IMR-90 (cell line): Measurements from ENCODE around the gene NEK6. TPM values are rescaled to one million over a fixed set of nuclear protein-coding genes. Genes with fewer than 3 reads are reported as not detected.

Source experiments
- ATAC-seq: fragments of 200-7000 bp; cut with Tn5 transposase; 2 replicates; pipeline ENCODE4 v1.9.1; 2020; ENCODE audit warnings: low read depth, mild to moderate bottlenecking, moderate library complexity
- BruUV-seq: library from RNA; stranded (reverse); fragments of 400-500 nt; replicated peaks from 2 replicates; lab custom pipeline; 2021; lab: Mats Ljungman, UMichigan
- CTCF ChIA-PET: fragments of 300-600 bp; formaldehyde crosslinking; extraction: SDS; loops from one replicate; lab custom pipeline; 2021; ENCODE audit warnings: antibody characterized with exemption; lab: Yijun Ruan, JAX
- POLR2A ChIA-PET: fragments of 300-600 bp; sonication (Branson Sonifier 250); formaldehyde crosslinking; loops from one replicate; lab custom pipeline; 2022; ENCODE audit warnings: antibody characterized with exemption; ENCODE audit not compliant: unreplicated experiment; lab: Charles Lee
- DNase-seq: peaks from one replicate; pipeline ENCODE4 v3.0.0; 2013
- H2AFZ ChIP-seq: replicated peaks from 2 replicates; pipeline ENCODE3; 2013; ENCODE audit warnings: low read length, mild to moderate bottlenecking; ENCODE audit not compliant: poor library complexity
- H2AK5ac ChIP-seq: 2 replicates; pipeline ENCODE4 v1.6.1; 2013; ENCODE audit warnings: low read depth, low read length, inconsistent platforms
- H2AK9ac ChIP-seq: replicated peaks from 2 replicates; pipeline ENCODE3; 2013; ENCODE audit warnings: mild to moderate bottlenecking, low read depth, low read length, moderate library complexity; ENCODE audit not compliant: poor library complexity
- H2BK120ac ChIP-seq: 2 replicates; pipeline ENCODE4 v1.6.1; 2013; ENCODE audit warnings: low read depth, low read length, inconsistent platforms
- H2BK15ac ChIP-seq: 3 replicates; pipeline ENCODE4 v1.6.1; 2013; ENCODE audit warnings: low read depth, low read length, inconsistent platforms
- H2BK20ac ChIP-seq: 2 replicates; pipeline ENCODE4 v1.6.1; 2013; ENCODE audit warnings: low read depth, mild to moderate bottlenecking, inconsistent platforms, low read length, moderate library complexity
- H2BK5ac ChIP-seq: 2 replicates; pipeline ENCODE4 v1.6.1; 2013; ENCODE audit warnings: mild to moderate bottlenecking, low read depth, low read length, inconsistent platforms; ENCODE audit not compliant: poor library complexity, severe bottlenecking
- H3K14ac ChIP-seq: replicated peaks from 2 replicates; pipeline ENCODE4 v1.6.1; 2013; ENCODE audit warnings: low read depth, low read length, inconsistent platforms
- H3K18ac ChIP-seq: 2 replicates; pipeline ENCODE4 v1.6.1; 2013; ENCODE audit warnings: low read depth, low read length, control low read depth
- H3K23ac ChIP-seq: 2 replicates; pipeline ENCODE4 v1.6.1; 2013; ENCODE audit warnings: low read depth, low read length, inconsistent platforms
- H3K27ac ChIP-seq: 2 replicates; pipeline ENCODE4 v1.5.1; 2013; ENCODE audit warnings: mild to moderate bottlenecking, control low read depth, low read length; ENCODE audit not compliant: insufficient read depth
- H3K27me3 ChIP-seq: 2 replicates; pipeline ENCODE4 v1.6.1; 2013; ENCODE audit warnings: low read length; ENCODE audit not compliant: control insufficient read depth, insufficient read depth
- H3K36me3 ChIP-seq: 2 replicates; pipeline ENCODE4 v1.6.1; 2013; ENCODE audit warnings: low read length, mixed read lengths; ENCODE audit not compliant: control insufficient read depth, insufficient read depth
- H3K4ac ChIP-seq: 2 replicates; pipeline ENCODE4 v1.6.1; 2013; ENCODE audit warnings: low read depth, low read length, inconsistent platforms
- H3K4me1 ChIP-seq: 2 replicates; pipeline ENCODE4 v1.6.1; 2013; ENCODE audit warnings: low read length, mixed read lengths; ENCODE audit not compliant: control insufficient read depth, insufficient read depth
- H3K4me2 ChIP-seq: 2 replicates; pipeline ENCODE4 v1.6.1; 2013; ENCODE audit warnings: low read depth, mild to moderate bottlenecking, control low read depth, low read length, moderate library complexity
- H3K4me3 ChIP-seq: 2 replicates; pipeline ENCODE4 v1.5.1; 2013; ENCODE audit warnings: low read depth, mild to moderate bottlenecking, control low read depth, low read length, moderate library complexity; ENCODE audit not compliant: insufficient read depth
- H3K56ac ChIP-seq: 2 replicates; pipeline ENCODE4 v1.6.1; 2013; ENCODE audit warnings: low read length, inconsistent platforms; ENCODE audit not compliant: insufficient read depth; ENCODE audit errors: extremely low read depth
- H3K79me1 ChIP-seq, 2 experiments: 2 replicates each; pipeline ENCODE4 v1.6.1; 2013; ENCODE audit warnings: low read length in 2 of 2, inconsistent platforms in 1 of 2, low read depth in 1 of 2
- H3K9ac ChIP-seq: 2 replicates; pipeline ENCODE4 v1.6.1; 2013; ENCODE audit warnings: low read depth, low read length, control low read depth
- H3K9me1 ChIP-seq: 2 replicates; pipeline ENCODE4 v1.6.1; 2013; ENCODE audit warnings: low read length, inconsistent platforms; ENCODE audit not compliant: insufficient read depth
- H3K9me3 ChIP-seq: 2 replicates; pipeline ENCODE4 v1.6.1; 2013; ENCODE audit warnings: low read length; ENCODE audit not compliant: control insufficient read depth, insufficient read depth
- H4K20me1 ChIP-seq: 2 replicates; pipeline ENCODE4 v1.6.1; 2013; ENCODE audit warnings: low read length, inconsistent platforms; ENCODE audit not compliant: insufficient read depth
- H4K5ac ChIP-seq: 2 replicates; pipeline ENCODE4 v1.6.1; 2013; ENCODE audit warnings: mild to moderate bottlenecking, low read depth, low read length, control low read depth
- H4K8ac ChIP-seq, 2 experiments: 2 replicates each; pipeline ENCODE4 v1.6.1; 2013; ENCODE audit warnings: low read depth in 2 of 2, low read length in 2 of 2, control low read depth in 1 of 2, inconsistent platforms in 1 of 2
- H4K91ac ChIP-seq: 2 replicates; pipeline ENCODE4 v1.6.1; 2013; ENCODE audit warnings: low read depth, low read length, inconsistent platforms; ENCODE audit not compliant: insufficient read depth
- BHLHE40 ChIP-seq: fragments of 150-350 bp; IDR thresholded peaks from 2 replicates; pipeline ENCODE4 v1.6.1; 2016; ENCODE audit warnings: mild to moderate bottlenecking, low read depth, low read length
- CEBPB ChIP-seq: IDR thresholded peaks from 2 replicates; pipeline ENCODE4 v1.6.1; 2012; ENCODE audit warnings: low read depth, low read length, improper control_type of control experiment
- CHD1 ChIP-seq: IDR thresholded peaks from 2 replicates; pipeline ENCODE4 v1.6.1; 2012; ENCODE audit warnings: low read depth, low read length, improper control_type of control experiment
- MAFK ChIP-seq: IDR thresholded peaks from 2 replicates; pipeline ENCODE4 v1.6.1; 2012; ENCODE audit warnings: low read depth, low read length, improper control_type of control experiment
- MAZ ChIP-seq: IDR thresholded peaks from 2 replicates; pipeline ENCODE4 v1.6.1; 2012; ENCODE audit warnings: low read depth, mild to moderate bottlenecking, low read length, improper control_type of control experiment, moderate library complexity, borderline replicate concordance
- MXI1 ChIP-seq: IDR thresholded peaks from 2 replicates; pipeline ENCODE4 v1.6.1; 2012; ENCODE audit warnings: low read depth, mild to moderate bottlenecking, low read length, moderate library complexity, borderline replicate concordance
- NFE2L2 ChIP-seq: fragments of 150-350 bp; IDR thresholded peaks from 2 replicates; pipeline ENCODE4 v1.6.1; 2016; ENCODE audit warnings: low read depth, mild to moderate bottlenecking, low read length
- POLR2A ChIP-seq: IDR thresholded peaks from 2 replicates; pipeline ENCODE4 v1.6.1; 2012; ENCODE audit warnings: mild to moderate bottlenecking, low read depth, low read length
- RAD21 ChIP-seq: IDR thresholded peaks from 2 replicates; pipeline ENCODE4 v1.6.1; 2012; ENCODE audit warnings: low read length, improper control_type of control experiment
- RCOR1 ChIP-seq: IDR thresholded peaks from 2 replicates; pipeline ENCODE4 v1.6.1; 2012; ENCODE audit warnings: mild to moderate bottlenecking, low read length, improper control_type of control experiment; ENCODE audit not compliant: insufficient replicate concordance
- RFX5 ChIP-seq: IDR thresholded peaks from 2 replicates; pipeline ENCODE4 v1.8.0; 2012; ENCODE audit warnings: low read depth, mild to moderate bottlenecking, low read length, moderate library complexity
- WGBS, 2 experiments: methylation state at CpG; one replicate each; pipeline versions ENCODE4 v1.1.5 to v1.1.7; 2013; ENCODE audit warnings: missing lambda C conversion rate in 2 of 2; ENCODE audit not compliant: insufficient read length in 1 of 2; ENCODE audit errors: extremely low coverage in 2 of 2; 5-methylcytosine and 5-hydroxymethylcytosine counted together
- dilution Hi-C: fragments of 300-500 bp; cut with HindIII; formaldehyde crosslinking; loops from one replicate; pipeline ENCODE4 v1.14.3; 2018; ENCODE audit warnings: low sequenced_read_pairs; ENCODE audit not compliant: unreplicated experiment
- in situ Hi-C: fragments of 300-500 bp; cut with MboI; formaldehyde crosslinking; loops from 3 replicates; pipeline ENCODE4 v1.14.3; 2019; ENCODE audit warnings: low sequenced_read_pairs, inconsistent platforms, mixed read lengths
- intact Hi-C: fragments of 100-400 bp; cut with micrococcal nuclease; formaldehyde crosslinking; loops from 2 replicates; pipeline ENCODE4 v1.10.0; 2022
- polyA plus RNA-seq, 3 experiments: library from polyadenylated mRNA; depleted of rRNA; stranded (reverse); fragments of >200 nt; gene quantifications; 2 replicates each; pipeline ENCODE4 v1.2.3, GENCODE V29; 2012; ENCODE audit warnings: low replicate concordance in 1 of 3
- total RNA-seq: library from RNA; depleted of rRNA; stranded (reverse); fragments of >200 nt; gene quantifications from 2 replicates; pipeline ENCODE4 v1.2.3, GENCODE V29; 2012
- TF ChIP-seq, protein P1 (sequence below): fragments of 150-350 bp; IDR thresholded peaks from 2 replicates; pipeline ENCODE4 v1.6.1; 2017; ENCODE audit warnings: mild to moderate bottlenecking, antibody characterized with exemption, low read length, low read depth

The NEK6 gene
- total and polyA plus RNA-seq, 2 of the 4 experiments (the other 2 are of a cell fraction) = 79.9 to 112 TPM

DNA sequence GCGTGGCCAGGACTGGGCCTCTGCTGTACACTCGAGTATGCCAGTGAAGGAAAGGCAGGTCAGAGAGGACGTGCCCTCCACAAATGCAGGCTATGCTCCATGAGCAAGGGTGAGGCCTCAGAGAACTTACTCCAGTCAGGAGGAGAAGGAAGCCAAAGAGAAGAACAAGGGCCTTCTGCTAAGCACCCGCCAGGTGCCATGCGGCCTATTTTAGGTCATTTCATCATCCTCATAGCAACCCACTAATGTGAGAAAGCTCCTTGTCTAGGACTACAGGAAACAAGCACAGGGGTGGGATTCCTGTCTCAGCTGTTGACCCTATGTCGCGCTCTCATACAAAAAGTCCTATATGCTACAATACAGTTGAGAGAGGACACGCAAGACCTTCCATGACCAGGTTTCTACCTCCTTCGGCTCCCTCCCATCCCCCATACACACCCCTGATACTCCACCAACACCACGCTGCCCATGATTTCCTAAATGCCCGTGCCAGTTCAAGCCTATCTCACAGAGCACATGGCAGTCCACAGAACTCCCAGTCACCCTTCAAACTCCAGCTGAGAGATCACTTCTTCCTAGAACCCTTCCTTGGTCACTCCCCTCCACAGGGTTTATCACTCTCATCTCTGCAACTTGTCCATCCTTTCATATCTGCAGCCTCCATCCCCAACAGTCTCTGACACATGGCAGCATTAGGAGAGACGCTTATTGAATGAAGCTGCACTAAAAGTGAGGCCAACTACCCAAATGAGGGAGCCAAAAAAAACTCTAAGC, 130.7 kb downstream of the NEK6 start:
- H2AK9ac ChIP-seq = no peak overlapping the region
- H3K14ac ChIP-seq = no peak overlapping the region
- intact Hi-C loops (no loop called here), dilution Hi-C loops (no loop called here), in situ Hi-C loops (no loop called here)
- peaks cover 28 to 82% of the 10 kb centered on the region in 2 experiments for H3K79me1 ChIP-seq
- no peak overlapping the region for H2BK15ac ChIP-seq
- ATAC-seq (no peak), DNase-seq (no peak)
- H3K36me3 ChIP-seq = peaks cover 6% of the 10 kb centered on the region
- TF ChIP-seq MXI1 = no peak
- no peak for TF ChIP-seq CEBPB
- no peak for TF ChIP-seq CHD1
- no peak for TF ChIP-seq NFE2L2
- TF ChIP-seq POLR2A = no peak
- TF ChIP-seq, protein P1, sequence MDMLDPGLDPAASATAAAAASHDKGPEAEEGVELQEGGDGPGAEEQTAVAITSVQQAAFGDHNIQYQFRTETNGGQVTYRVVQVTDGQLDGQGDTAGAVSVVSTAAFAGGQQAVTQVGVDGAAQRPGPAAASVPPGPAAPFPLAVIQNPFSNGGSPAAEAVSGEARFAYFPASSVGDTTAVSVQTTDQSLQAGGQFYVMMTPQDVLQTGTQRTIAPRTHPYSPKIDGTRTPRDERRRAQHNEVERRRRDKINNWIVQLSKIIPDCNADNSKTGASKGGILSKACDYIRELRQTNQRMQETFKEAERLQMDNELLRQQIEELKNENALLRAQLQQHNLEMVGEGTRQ = no peak
- no peak for TF ChIP-seq BHLHE40
- no peak for TF ChIP-seq MAFK
- no peak for TF ChIP-seq RCOR1
- no peak for TF ChIP-seq RAD21
- TF ChIP-seq MAZ = no peak
- no peak for TF ChIP-seq RFX5
- H4K91ac ChIP-seq = no peak overlapping the region
- H4K5ac ChIP-seq = no peak overlapping the region
- H3K4me1 ChIP-seq = peaks cover 27% of the 10 kb centered on the region
- no peak overlapping the region for H4K8ac ChIP-seq
- H3K18ac ChIP-seq = no peak overlapping the region
- 85% methylated on average over 6 of the region's 12 CpGs; no CpG with 5 or more reads in 1 of the 2 experiments for WGBS, 2 experiments
- no TSS peak for BruUV-seq
- peaks cover 73% of the 10 kb centered on the region for H4K20me1 ChIP-seq
- H3K9me1 ChIP-seq = peaks cover 21% of the 10 kb centered on the region
- no peak overlapping the region for H2AFZ ChIP-seq
- no peaks in the 10 kb centered on the region for H3K9me3 ChIP-seq
- no peak overlapping the region for H3K23ac ChIP-seq
- no peak overlapping the region for H3K4me3 ChIP-seq
- H3K4ac ChIP-seq = no peak overlapping the region
- no peak overlapping the region for H2BK20ac ChIP-seq
- H2AK5ac ChIP-seq = no peak overlapping the region
- CTCF ChIA-PET = interaction anchor here (2.2 kb wide), 1 partner anchor 10 kb away, joined by 11 read pairs; no protein-coding TSS in a partner anchor
- H3K4me2 ChIP-seq = no peak overlapping the region
- no peaks in the 10 kb centered on the region for H3K27me3 ChIP-seq
- no peak overlapping the region for H3K9ac ChIP-seq
- H2BK120ac ChIP-seq = no peak overlapping the region
- no peak overlapping the region for H3K27ac ChIP-seq
- H2BK5ac ChIP-seq = no peak overlapping the region
- POLR2A ChIA-PET = no interaction called here
- no peak overlapping the region for H3K56ac ChIP-seq
